Parathyroid adenoma (tissue), 2 donors: ENCODE results near the gene UVSSA.

ENCODE experiments used
- H2AFZ ChIP-seq: fragments of 300-600 bp; sonication (generic); one replicate; pipeline ENCODE4 v1.7.0; 2017; ENCODE audit warnings: antibody characterized with exemption, mild to moderate bottlenecking
- H3K27ac ChIP-seq: fragments of 300-600 bp; sonication (generic); one replicate; pipeline ENCODE4 v1.7.0; 2017
- H3K27me3 ChIP-seq: fragments of 300-600 bp; sonication (generic); one replicate; pipeline ENCODE4 v1.7.0; 2017; ENCODE audit warnings: low read length; ENCODE audit not compliant: control insufficient read depth, insufficient read depth
- H3K36me3 ChIP-seq: fragments of 300-600 bp; sonication (generic); one replicate; pipeline ENCODE4 v1.7.0; 2017; ENCODE audit warnings: low read length; ENCODE audit not compliant: control insufficient read depth, insufficient read depth
- H3K4me1 ChIP-seq: fragments of 300-600 bp; sonication (generic); one replicate; pipeline ENCODE4 v1.7.0; 2017; ENCODE audit warnings: control low read depth
- H3K4me2 ChIP-seq: fragments of 300-600 bp; sonication (generic); one replicate; pipeline ENCODE4 v1.7.0; 2017; ENCODE audit warnings: low read length
- H3K4me3 ChIP-seq: fragments of 300-600 bp; sonication (generic); one replicate; pipeline ENCODE4 v1.7.0; 2017; ENCODE audit warnings: low read depth, low read length
- H3K79me2 ChIP-seq: fragments of 300-600 bp; sonication (generic); one replicate; pipeline ENCODE4 v1.7.0; 2017; ENCODE audit warnings: control low read depth
- H3K9ac ChIP-seq: fragments of 300-600 bp; sonication (generic); one replicate; pipeline ENCODE4 v1.7.0; 2017; ENCODE audit warnings: mild to moderate bottlenecking
- H3K9me3 ChIP-seq: fragments of 300-600 bp; sonication (generic); one replicate; pipeline ENCODE4 v1.7.0; 2017; ENCODE audit warnings: low read length; ENCODE audit not compliant: control insufficient read depth
- TF ChIP-seq, protein P1 (sequence below): fragments of 300-600 bp; sonication (generic); IDR thresholded peaks from one replicate; pipeline ENCODE4 v1.7.0; 2017; ENCODE audit warnings: antibody characterized with exemption, mild to moderate bottlenecking
- donor health status: primary hyperparathyroidism.

Gene UVSSA

DNA sequence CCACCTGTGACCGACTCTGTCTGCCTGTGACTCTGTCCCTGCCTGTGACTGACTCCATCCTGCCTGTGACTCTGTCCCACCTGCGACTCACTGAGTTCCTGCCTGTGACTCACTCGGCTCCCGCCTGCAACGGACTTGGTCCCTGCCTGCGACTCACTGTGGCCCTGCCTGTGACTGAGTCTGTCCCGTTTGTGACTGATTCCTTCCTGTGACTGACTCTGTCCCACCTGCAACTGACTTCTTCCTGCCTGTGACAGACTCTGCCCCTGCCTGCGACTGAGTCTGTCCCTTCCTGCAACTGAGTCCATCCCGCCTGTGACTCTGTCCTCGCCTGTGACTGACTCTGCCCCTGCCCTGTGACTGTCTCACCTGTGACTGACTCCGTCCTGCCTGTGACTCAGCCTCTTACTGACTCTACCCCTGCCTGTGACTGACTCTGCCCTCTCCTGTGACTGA is 9.6 kb upstream of the UVSSA start:
- H3K27ac ChIP-seq: no peak overlapping the region
- H3K36me3 ChIP-seq: no peaks in the 10 kb centered on the region

DNA sequence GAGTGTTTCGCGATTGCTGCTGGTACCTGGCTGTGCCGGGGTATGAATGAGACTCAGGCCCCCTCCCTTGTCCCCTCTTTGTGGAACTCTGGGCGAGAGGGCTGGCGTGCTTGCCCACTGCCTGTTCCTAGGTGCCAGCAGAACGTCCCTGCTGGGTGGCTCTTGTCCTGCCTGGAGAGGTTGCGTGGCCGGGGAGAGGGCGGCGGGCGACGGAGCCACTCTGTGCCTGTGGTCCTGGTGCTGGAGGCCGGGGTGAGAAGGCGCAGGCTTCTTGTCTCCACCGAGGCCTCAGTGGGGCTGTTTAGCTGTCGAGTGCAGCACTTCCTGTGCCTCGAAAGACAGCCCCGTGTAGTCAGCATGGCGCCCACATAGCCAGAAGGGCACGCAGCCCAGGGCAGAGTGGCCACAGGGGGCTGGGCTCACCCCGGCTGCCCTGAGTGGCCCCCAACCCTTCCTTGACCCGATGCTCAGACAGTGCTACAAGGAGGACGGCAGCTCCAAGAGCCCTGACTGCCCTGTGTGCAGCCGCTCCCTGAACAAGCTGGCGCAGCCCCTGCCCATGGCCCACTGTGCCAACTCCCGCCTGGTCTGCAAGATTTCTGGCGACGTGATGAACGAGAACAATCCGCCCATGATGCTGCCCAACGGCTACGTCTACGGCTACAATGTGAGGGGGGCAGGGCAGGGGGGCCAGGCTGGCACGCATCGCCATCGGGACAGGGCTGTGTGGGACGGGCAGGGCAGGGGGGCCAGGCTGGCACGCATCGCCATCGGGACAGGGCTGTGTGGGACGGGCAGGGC is 8.9 kb upstream of the UVSSA start:
- no peaks in the 10 kb centered on the region for H3K79me2 ChIP-seq
- H3K36me3 ChIP-seq: no peaks in the 10 kb centered on the region
- H3K9me3 ChIP-seq: no peaks in the 10 kb centered on the region
- TF ChIP-seq, protein P1, sequence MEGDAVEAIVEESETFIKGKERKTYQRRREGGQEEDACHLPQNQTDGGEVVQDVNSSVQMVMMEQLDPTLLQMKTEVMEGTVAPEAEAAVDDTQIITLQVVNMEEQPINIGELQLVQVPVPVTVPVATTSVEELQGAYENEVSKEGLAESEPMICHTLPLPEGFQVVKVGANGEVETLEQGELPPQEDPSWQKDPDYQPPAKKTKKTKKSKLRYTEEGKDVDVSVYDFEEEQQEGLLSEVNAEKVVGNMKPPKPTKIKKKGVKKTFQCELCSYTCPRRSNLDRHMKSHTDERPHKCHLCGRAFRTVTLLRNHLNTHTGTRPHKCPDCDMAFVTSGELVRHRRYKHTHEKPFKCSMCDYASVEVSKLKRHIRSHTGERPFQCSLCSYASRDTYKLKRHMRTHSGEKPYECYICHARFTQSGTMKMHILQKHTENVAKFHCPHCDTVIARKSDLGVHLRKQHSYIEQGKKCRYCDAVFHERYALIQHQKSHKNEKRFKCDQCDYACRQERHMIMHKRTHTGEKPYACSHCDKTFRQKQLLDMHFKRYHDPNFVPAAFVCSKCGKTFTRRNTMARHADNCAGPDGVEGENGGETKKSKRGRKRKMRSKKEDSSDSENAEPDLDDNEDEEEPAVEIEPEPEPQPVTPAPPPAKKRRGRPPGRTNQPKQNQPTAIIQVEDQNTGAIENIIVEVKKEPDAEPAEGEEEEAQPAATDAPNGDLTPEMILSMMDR: no peak
- H3K27ac ChIP-seq: no peak overlapping the region
- H3K4me2 ChIP-seq: no peak overlapping the region
- no peak overlapping the region for H3K9ac ChIP-seq
- H3K27me3 ChIP-seq: no peaks in the 10 kb centered on the region
- no peak overlapping the region for H3K4me3 ChIP-seq
- H3K4me1 ChIP-seq: no peaks in the 10 kb centered on the region
- H2AFZ ChIP-seq: no peak overlapping the region

More for the DNA sequence above, 9.6 kb upstream of the UVSSA start:
- Histone ChIP-seq H3K9ac (no peak overlapping the region), H3K79me2 (no peaks in the 10 kb centered on the region), H3K9me3 (no peaks in the 10 kb centered on the region), H3K4me2 (no peak overlapping the region), H3K4me3 (no peak overlapping the region), H3K27me3 (no peaks in the 10 kb centered on the region), H2AFZ (no peak overlapping the region), H3K4me1 (no peaks in the 10 kb centered on the region)
- TF ChIP-seq, protein P1: no peak

DNA sequence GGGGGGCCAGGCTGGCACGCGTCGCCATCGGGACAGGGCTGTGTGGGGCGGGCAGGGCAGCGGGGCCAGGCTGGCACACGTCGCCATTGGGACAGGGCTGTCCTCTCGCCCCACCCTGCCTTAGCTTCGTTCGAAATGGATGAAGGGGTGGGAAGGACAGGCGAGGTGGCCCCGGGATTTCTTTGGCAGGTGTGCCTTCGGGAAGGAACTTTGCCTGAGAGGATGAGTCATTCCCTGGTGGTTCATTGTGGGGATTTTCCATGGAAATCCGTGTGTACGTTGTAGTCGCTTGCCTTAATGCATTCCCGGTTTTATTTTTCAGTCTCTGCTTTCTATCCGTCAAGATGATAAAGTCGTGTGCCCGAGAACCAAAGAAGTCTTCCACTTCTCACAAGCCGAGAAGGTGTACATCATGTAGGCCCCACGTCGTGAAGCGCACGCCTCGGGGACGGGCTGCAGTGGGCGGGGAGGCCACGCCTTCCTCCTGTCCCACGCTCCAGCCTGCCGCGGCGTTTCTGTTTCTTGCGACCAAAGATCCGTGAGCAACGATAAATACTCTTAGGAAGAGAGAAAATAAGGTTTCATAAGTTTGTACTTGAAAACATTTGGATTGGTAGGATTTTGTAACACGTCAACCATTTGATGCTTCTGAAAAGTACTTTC is 8.1 kb upstream of the UVSSA start:
- Histone ChIP-seq H3K36me3 (no peaks in the 10 kb centered on the region), H2AFZ (no peak overlapping the region), H3K9me3 (no peaks in the 10 kb centered on the region), H3K4me1 (no peaks in the 10 kb centered on the region), H3K9ac (no peak overlapping the region), H3K27ac (no peak overlapping the region), H3K4me2 (no peak overlapping the region), H3K4me3 (no peak overlapping the region), H3K79me2 (no peaks in the 10 kb centered on the region), H3K27me3 (no peaks in the 10 kb centered on the region)
- TF ChIP-seq, protein P1: no peak

DNA sequence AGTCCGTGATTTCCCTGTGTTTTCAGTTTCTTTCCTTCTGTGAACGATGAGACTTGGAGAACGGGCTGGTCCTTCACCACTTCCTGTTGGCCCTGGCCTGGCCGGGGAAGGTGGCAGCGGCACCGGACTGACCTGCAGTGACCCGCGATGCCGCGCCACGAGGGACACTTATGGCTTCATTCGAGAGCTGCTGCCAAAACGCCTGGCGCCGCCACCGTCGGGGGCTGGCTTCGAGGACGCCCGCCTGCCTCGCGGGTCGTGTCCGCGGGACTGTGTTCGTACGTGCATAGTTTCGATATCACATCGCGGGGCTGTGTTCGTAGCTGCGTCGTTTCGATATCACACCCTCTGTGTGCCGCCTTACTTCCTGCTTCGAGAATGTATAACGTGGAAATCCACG is 7.5 kb upstream of the UVSSA start:
- H3K4me1 ChIP-seq: no peaks in the 10 kb centered on the region
- no peak overlapping the region for H3K4me2 ChIP-seq
- H2AFZ ChIP-seq: no peak overlapping the region
- H3K9me3 ChIP-seq: no peaks in the 10 kb centered on the region
- H3K27me3 ChIP-seq: no peaks in the 10 kb centered on the region
- H3K4me3 ChIP-seq: no peak overlapping the region
- no peaks in the 10 kb centered on the region for H3K36me3 ChIP-seq
- H3K27ac ChIP-seq: no peak overlapping the region
- TF ChIP-seq, protein P1: no peak
- H3K79me2 ChIP-seq: no peaks in the 10 kb centered on the region
- H3K9ac ChIP-seq: no peak overlapping the region
